SK-N-MC (cell line): ENCODE measurements around the gene PSMB4.

Source experiments
- DNase-seq: peaks from one replicate; pipeline ENCODE4 v3.0.0-alpha.2; 2011; ENCODE audit warnings: low read depth, low spot score
- H3K27ac ChIP-seq: fragments of 200-600 bp; sonication (generic); 2 replicates; pipeline ENCODE4 v1.5.1; 2016; ENCODE audit warnings: mixed run types
- H3K36me3 ChIP-seq: fragments of 200-600 bp; sonication (generic); 2 replicates; pipeline ENCODE4 v1.6.1; 2017; ENCODE audit warnings: antibody characterized with exemption, low read length, mixed read lengths; ENCODE audit not compliant: insufficient read depth
- H3K4me3 ChIP-seq: fragments of 200-600 bp; sonication (generic); 2 replicates; pipeline ENCODE4 v1.5.1; 2016
- H3K9ac ChIP-seq: fragments of 200-600 bp; sonication (generic); 2 replicates; pipeline ENCODE4 v1.8.0; 2017; ENCODE audit warnings: mixed run types, mixed read lengths; ENCODE audit not compliant: insufficient read length
- H3K9me3 ChIP-seq: fragments of 200-600 bp; sonication (generic); 2 replicates; pipeline ENCODE4 v1.6.1; 2017; ENCODE audit warnings: low read depth, mild to moderate bottlenecking, antibody characterized with exemption, low read length, moderate library complexity, mixed read lengths
- EZH2 ChIP-seq: fragments of 200-600 bp; sonication (generic); IDR thresholded peaks from one replicate; pipeline ENCODE4 v1.6.1; 2017; ENCODE audit warnings: antibody characterized with exemption
- FOXP2 ChIP-seq: optimal IDR thresholded peaks from 2 replicates; pipeline ENCODE3; 2011; ENCODE audit warnings: mild to moderate bottlenecking, moderate library complexity; ENCODE audit not compliant: insufficient read depth; ENCODE audit errors: extremely low read length, control extremely low read depth
- POLR2AphosphoS5 ChIP-seq: IDR thresholded peaks from 2 replicates; pipeline ENCODE4 v1.6.1; 2012; ENCODE audit warnings: mild to moderate bottlenecking, low read depth, low read length, borderline replicate concordance

PSMB4 gene

GRCh38 chr1:151368393-151369301, 30.7 kb upstream of the PSMB4 start:
- Histone ChIP-seq H3K4me3 (no peak overlapping the region), H3K27ac (no peak overlapping the region), H3K9ac (no peak overlapping the region), H3K36me3 (no peaks in the 10 kb centered on the region), H3K9me3 (no peaks in the 10 kb centered on the region)
- TF ChIP-seq EZH2 (no peak), FOXP2 (no peak), POLR2AphosphoS5 (no peak)
- DNase-seq = no peak

GRCh38 chr1:151369302-151369610, 30.1 kb upstream of the PSMB4 start:
- TF ChIP-seq POLR2AphosphoS5 = no peak
- no peak overlapping the region for H3K4me3 ChIP-seq
- no peak overlapping the region for H3K9ac ChIP-seq
- H3K36me3 ChIP-seq = no peaks in the 10 kb centered on the region
- H3K9me3 ChIP-seq = no peaks in the 10 kb centered on the region
- DNase-seq = no peak
- no peak overlapping the region for H3K27ac ChIP-seq

- no peak for DNase-seq
- Histone ChIP-seq H3K9me3 (no peaks in the 10 kb centered on the region), H3K4me3 (no peak overlapping the region), H3K36me3 (no peaks in the 10 kb centered on the region), H3K9ac (no peak overlapping the region), H3K27ac (no peak overlapping the region)
- no peak for TF ChIP-seq POLR2AphosphoS5
- TF ChIP-seq FOXP2 = no peak
- TF ChIP-seq EZH2 = no peak
Observed at GRCh38 chr1:151369621-151370048, 29.7 kb upstream of the PSMB4 start.

- no peaks in the 10 kb centered on the region for H3K36me3 ChIP-seq
- DNase-seq = no peak
- no peaks in the 10 kb centered on the region for H3K9me3 ChIP-seq
- H3K4me3 ChIP-seq = no peak overlapping the region
- H3K9ac ChIP-seq = peak overlapping the region; percentile 9
- TF ChIP-seq EZH2 (no peak), POLR2AphosphoS5 (no peak), FOXP2 (no peak)
- H3K27ac ChIP-seq = no peak overlapping the region
Observed at GRCh38 chr1:151370211-151370911, 29.0 kb upstream of the PSMB4 start.

GRCh38 chr1:151371370-151372057, 27.9 kb upstream of the PSMB4 start:
- H3K9ac ChIP-seq = no peak overlapping the region
- DNase-seq = no peak
- no peaks in the 10 kb centered on the region for H3K9me3 ChIP-seq
- H3K36me3 ChIP-seq = no peaks in the 10 kb centered on the region
- H3K4me3 ChIP-seq = no peak overlapping the region
- no peak overlapping the region for H3K27ac ChIP-seq
- no peak for TF ChIP-seq FOXP2
- 0 out of 2 replicates have a peak, but pooled peaks have one; percentile 24 for TF ChIP-seq POLR2AphosphoS5
- no peak for TF ChIP-seq EZH2

- Histone ChIP-seq H3K27ac (no peak within 1 kb of the TSS), H3K36me3 (no peaks in the 10 kb centered on the region), H3K9me3 (no peaks in the 10 kb centered on the region), H3K9ac (no peak within 1 kb of the TSS), H3K4me3 (no peak within 1 kb of the TSS)
- TF ChIP-seq EZH2 (no peak), POLR2AphosphoS5 (peak; percentile 68)
- DNase-seq = no peak
Observed at GRCh38 chr1:151372058-151372934, 27.1 kb upstream of the PSMB4 start, which contains the start of gene SELENBP1. Gene SELENBP1 (minus strand): TSS chr1:151372705. CDS start chr1:151372641, 64 bp downstream.

- H3K27ac ChIP-seq = no peak overlapping the region
- H3K36me3 ChIP-seq = no peaks in the 10 kb centered on the region
- H3K9me3 ChIP-seq = no peaks in the 10 kb centered on the region
- H3K9ac ChIP-seq = no peak overlapping the region
- H3K4me3 ChIP-seq = no peak overlapping the region
- TF ChIP-seq FOXP2 = no peak
- DNase-seq = no peak
Observed at GRCh38 chr1:151373196-151373595, 26.2 kb upstream of the PSMB4 start.
